Activated T-cell treated with anti-CD3 and anti-CD28 coated beads for 24 hours (primary cell): ENCODE results near the gene IPMK.

Source experiments
- DNase-seq: peaks from one replicate; pipeline ENCODE4 v3.0.0-alpha.2; 2020; ENCODE audit warnings: low read depth

IPMK gene

GRCh38 chr10:58153751-58154150 is 113.9 kb downstream of the IPMK start:
- DNase-seq: no peak

GRCh38 chr10:58152673-58153263 is 114.9 kb downstream of the IPMK start:
- peak; percentile 7 for DNase-seq

DNA sequence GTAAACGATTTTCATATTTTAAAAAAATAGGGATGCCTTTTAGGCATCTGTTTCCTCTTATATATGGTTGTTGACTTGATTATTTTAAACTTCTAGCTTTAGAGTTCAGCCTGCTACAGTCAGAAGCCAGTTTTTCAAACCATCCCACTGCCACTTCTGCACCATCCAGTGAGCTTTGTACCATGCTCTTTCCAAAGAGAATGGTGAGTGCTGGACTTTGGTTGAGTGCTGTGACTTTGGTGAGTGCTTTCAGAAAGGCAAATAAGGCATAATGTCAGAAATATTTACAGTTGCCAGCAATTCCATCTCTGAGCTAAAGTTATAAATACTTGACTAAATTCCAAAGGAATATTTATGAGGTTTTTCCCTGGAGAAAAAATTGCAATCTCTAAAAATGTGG is 117.4 kb downstream of the IPMK start:
- no peak for DNase-seq

DNA sequence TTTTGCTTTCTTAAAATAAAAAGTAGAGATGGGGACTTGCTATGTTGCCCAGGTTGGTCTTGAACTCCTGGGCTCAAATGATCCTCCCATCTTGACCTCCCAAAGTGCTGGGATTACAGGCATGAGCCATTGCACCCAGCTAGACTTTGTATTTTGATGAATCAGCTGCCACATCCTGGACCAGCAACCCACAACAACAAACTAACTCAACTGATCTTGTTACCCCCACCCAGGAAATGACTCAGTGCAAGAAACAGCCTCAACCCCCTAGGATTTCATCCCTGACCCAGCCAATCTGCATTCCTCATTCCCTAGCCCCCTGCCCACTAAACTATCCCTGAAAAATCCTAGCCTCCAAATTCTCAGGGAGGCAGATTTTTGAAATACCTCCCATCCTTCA is 123.8 kb downstream of the IPMK start:
- DNase-seq: no peak
